Neural progenitor cell (in vitro differentiated cells): Measurements from ENCODE around the gene PLD2.

Experiments used
- CTCF ChIP-seq: fragments of 200-600 bp; sonication (generic); IDR thresholded peaks from 2 replicates; pipeline ENCODE4 v1.5.1; 2017; ENCODE audit warnings: antibody characterized with exemption, mild to moderate bottlenecking
- EZH2 ChIP-seq: fragments of 200-600 bp; sonication (generic); IDR thresholded peaks from 2 replicates; pipeline ENCODE4 v1.6.1; 2017; ENCODE audit warnings: antibody characterized with exemption, mild to moderate bottlenecking, moderate library complexity

GRCh38 chr17:4850246-4850645, 43.3 kb downstream of the PLD2 start:
- TF ChIP-seq CTCF (no peak), EZH2 (no peak)
